ENCODE measurements around the gene SCLY. TPM values are rescaled to one million over a fixed set of nuclear protein-coding genes. Genes with fewer than 3 reads are reported as not detected.

Gene SCLY
- total RNA-seq, 1 experiment from 2014 or later = 28.7 TPM

GRCh38 chr2:238042849-238043584 is 17.8 kb upstream of the SCLY start:
- CTCF ChIA-PET = no interaction called here
- DNase-seq (ENCODE audit: low read depth, low spot score) (no peak), ATAC-seq (peak; percentile 11; the same call in 1 of the 2 replicates)
- Histone ChIP-seq H3K4me2 (ENCODE audit: low read length) (no peak overlapping the region), H3K9me2 (ENCODE audit: insufficient read depth) (no peaks in the 10 kb centered on the region), H3K27ac (ENCODE audit: low read depth, low read length) (no peak overlapping the region), H3K9ac (ENCODE audit: low read length) (no peak overlapping the region), H3K9me3 (ENCODE audit: control insufficient read depth in 1 of 2, insufficient read depth in 1 of 2, low read depth in 1 of 2, low read length in 2 of 2) (no peaks in the 10 kb centered on the region), H3K36me3 (ENCODE audit: control insufficient read depth in 1 of 2, insufficient read depth in 2 of 2, low read length in 2 of 2) (no peaks in the 10 kb centered on the region), H4K20me1 (ENCODE audit: insufficient read depth) (no peaks in the 10 kb centered on the region), H3K4me1 (ENCODE audit: control insufficient read depth in 1 of 2, insufficient read depth in 2 of 2, low read length in 2 of 2) (no peaks in the 10 kb centered on the region), H3K79me2 (ENCODE audit: insufficient read depth, low read length) (no peaks in the 10 kb centered on the region), H2AFZ (ENCODE audit: low read depth, low read length, poor library complexity, severe bottlenecking) (no peak overlapping the region), H3K27me3 (ENCODE audit: insufficient read depth, low read length) (no peaks in the 10 kb centered on the region), H3K4me3 (replicated peaks in 1 of 2; ENCODE audit: low read depth in 1 of 2, low read length in 2 of 2) (no peak overlapping the region)
- POLR2A ChIA-PET = no interaction called here
- BruUV-seq (replicated peaks) = no TSS peak
- no peak for TF ChIP-seq SIN3A (IDR thresholded peaks at IDR 0.05; ENCODE audit: low read depth)
- TF ChIP-seq, protein P1, sequence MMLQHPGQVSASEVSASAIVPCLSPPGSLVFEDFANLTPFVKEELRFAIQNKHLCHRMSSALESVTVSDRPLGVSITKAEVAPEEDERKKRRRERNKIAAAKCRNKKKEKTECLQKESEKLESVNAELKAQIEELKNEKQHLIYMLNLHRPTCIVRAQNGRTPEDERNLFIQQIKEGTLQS (IDR thresholded peaks at IDR 0.05) = no peak
- TF ChIP-seq EZH2phosphoT487 (IDR thresholded peaks at IDR 0.05; ENCODE audit: borderline replicate concordance) = no peak
- no peak for TF ChIP-seq POLR2A (IDR thresholded peaks at IDR 0.05; ENCODE audit: borderline replicate concordance, extremely low read depth, insufficient read depth, insufficient read length)
- TF ChIP-seq CEBPB (IDR thresholded peaks at IDR 0.05; ENCODE audit: low read depth) = no peak
- no peak for TF ChIP-seq YY1 (IDR thresholded peaks at IDR 0.05; ENCODE audit: extremely low read depth, insufficient replicate concordance, low read depth, low read length)
- TF ChIP-seq, protein P2, sequence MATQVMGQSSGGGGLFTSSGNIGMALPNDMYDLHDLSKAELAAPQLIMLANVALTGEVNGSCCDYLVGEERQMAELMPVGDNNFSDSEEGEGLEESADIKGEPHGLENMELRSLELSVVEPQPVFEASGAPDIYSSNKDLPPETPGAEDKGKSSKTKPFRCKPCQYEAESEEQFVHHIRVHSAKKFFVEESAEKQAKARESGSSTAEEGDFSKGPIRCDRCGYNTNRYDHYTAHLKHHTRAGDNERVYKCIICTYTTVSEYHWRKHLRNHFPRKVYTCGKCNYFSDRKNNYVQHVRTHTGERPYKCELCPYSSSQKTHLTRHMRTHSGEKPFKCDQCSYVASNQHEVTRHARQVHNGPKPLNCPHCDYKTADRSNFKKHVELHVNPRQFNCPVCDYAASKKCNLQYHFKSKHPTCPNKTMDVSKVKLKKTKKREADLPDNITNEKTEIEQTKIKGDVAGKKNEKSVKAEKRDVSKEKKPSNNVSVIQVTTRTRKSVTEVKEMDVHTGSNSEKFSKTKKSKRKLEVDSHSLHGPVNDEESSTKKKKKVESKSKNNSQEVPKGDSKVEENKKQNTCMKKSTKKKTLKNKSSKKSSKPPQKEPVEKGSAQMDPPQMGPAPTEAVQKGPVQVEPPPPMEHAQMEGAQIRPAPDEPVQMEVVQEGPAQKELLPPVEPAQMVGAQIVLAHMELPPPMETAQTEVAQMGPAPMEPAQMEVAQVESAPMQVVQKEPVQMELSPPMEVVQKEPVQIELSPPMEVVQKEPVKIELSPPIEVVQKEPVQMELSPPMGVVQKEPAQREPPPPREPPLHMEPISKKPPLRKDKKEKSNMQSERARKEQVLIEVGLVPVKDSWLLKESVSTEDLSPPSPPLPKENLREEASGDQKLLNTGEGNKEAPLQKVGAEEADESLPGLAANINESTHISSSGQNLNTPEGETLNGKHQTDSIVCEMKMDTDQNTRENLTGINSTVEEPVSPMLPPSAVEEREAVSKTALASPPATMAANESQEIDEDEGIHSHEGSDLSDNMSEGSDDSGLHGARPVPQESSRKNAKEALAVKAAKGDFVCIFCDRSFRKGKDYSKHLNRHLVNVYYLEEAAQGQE (IDR thresholded peaks at IDR 0.05; ENCODE audit: low read depth) = no peak
- RAD21 ChIA-PET (ENCODE audit: low non-redundant PET in 1 of 2, low total read pairs in 2 of 2, uncharacterized antibody in 2 of 2, unreplicated experiment in 2 of 2) = no interaction called here
- intact Hi-C loops (cut with micrococcal nuclease) = no loop called here
